Esophagus squamous epithelium (tissue), 4 donors: ENCODE results near the gene KLF15.

Experiments
- CTCF ChIP-seq, 6 experiments: fragments of 450-650 bp in 4 of 6; fragments of 200-600 bp in 2 of 6; sonication (generic) in 2 of 6; IDR thresholded peaks; one replicate each; pipeline ENCODE4 v1.5.1; 2016 to 2019; ENCODE audit warnings: antibody characterized with exemption in 6 of 6, mild to moderate bottlenecking in 4 of 6, moderate library complexity in 4 of 6
- POLR2A ChIP-seq, 4 donors: fragments of 450-650 bp; IDR thresholded peaks; one replicate each; pipeline ENCODE4 v1.6.1; 2017; ENCODE audit warnings: antibody characterized with exemption in 4 of 4, mild to moderate bottlenecking in 4 of 4, moderate library complexity in 3 of 4

GRCh38 chr3:126397610-126398422 is 40.6 kb upstream of the KLF15 start:
- no peak for TF ChIP-seq CTCF (IDR thresholded peaks at IDR 0.05)
- TF ChIP-seq POLR2A (IDR thresholded peaks at IDR 0.05): no peak
